Astrocyte (in vitro differentiated cells and primary cell): ENCODE results near the gene REEP1.

Experiments
- CTCF ChIP-seq: IDR thresholded peaks from 2 replicates; pipeline ENCODE4 v1.5.1; 2011; ENCODE audit warnings: low read depth, mild to moderate bottlenecking, inconsistent platforms, low read length, moderate library complexity; ENCODE audit not compliant: insufficient read depth
- EZH2 ChIP-seq: IDR thresholded peaks from 2 replicates; pipeline ENCODE4 v1.6.1; 2012; ENCODE audit warnings: mild to moderate bottlenecking, low read length, inconsistent platforms; ENCODE audit not compliant: insufficient read depth

- TF ChIP-seq CTCF (no peak), EZH2 (no peak)
Observed at GRCh38 chr2:86331384-86331783, 6.0 kb downstream of the REEP1 start.
